Measurements from ENCODE around the gene KANK2.

Gene KANK2

GRCh38 chr19:11196406-11197287 lies 698 bp downstream of the KANK2 start:
- Mint-ChIP-seq H3K4me3 (peak overlapping the region; percentile 90 to 94 (median 93)), H3K36me3 (ENCODE audit: low read depth) (peaks cover 19% of the 10 kb centered on the region)

DNA sequence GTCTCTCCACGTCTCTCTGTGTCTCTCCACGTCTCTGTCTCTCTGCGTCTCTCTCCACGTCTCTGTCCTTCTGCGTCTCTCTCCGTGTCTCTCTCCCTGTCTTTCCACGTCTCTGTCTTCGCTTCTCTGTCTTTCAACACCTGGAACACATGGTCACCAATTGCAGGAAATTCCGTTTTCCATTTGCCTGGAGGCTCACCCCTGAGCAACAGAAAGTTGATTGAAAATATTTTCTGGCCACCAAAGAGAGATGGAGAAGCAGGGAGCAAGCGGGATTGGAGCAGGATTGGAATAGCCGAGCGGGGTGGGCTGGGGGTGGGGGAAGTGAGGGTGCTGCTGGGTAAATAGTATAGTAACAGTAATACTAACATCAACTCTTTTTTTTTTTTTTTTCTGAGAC lies 1.7 kb downstream of the KANK2 start:
- no peaks in the 10 kb centered on the region for H3K27me3 Mint-ChIP-seq (ENCODE audit: low read depth)
- H3K9me3 Mint-ChIP-seq: no peaks in the 10 kb centered on the region
- H3K36me3 Mint-ChIP-seq (ENCODE audit: low read depth): peaks cover 22% of the 10 kb centered on the region
- TF ChIP-seq, protein P1, sequence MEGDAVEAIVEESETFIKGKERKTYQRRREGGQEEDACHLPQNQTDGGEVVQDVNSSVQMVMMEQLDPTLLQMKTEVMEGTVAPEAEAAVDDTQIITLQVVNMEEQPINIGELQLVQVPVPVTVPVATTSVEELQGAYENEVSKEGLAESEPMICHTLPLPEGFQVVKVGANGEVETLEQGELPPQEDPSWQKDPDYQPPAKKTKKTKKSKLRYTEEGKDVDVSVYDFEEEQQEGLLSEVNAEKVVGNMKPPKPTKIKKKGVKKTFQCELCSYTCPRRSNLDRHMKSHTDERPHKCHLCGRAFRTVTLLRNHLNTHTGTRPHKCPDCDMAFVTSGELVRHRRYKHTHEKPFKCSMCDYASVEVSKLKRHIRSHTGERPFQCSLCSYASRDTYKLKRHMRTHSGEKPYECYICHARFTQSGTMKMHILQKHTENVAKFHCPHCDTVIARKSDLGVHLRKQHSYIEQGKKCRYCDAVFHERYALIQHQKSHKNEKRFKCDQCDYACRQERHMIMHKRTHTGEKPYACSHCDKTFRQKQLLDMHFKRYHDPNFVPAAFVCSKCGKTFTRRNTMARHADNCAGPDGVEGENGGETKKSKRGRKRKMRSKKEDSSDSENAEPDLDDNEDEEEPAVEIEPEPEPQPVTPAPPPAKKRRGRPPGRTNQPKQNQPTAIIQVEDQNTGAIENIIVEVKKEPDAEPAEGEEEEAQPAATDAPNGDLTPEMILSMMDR (IDR thresholded peaks at IDR 0.05; ENCODE audit: unreplicated experiment in 3 of 3): no peak
- peaks cover 12% of the 10 kb centered on the region for H3K4me1 Mint-ChIP-seq
- peak overlapping the region; percentile 77 to 92 (median 85) for H3K4me3 Mint-ChIP-seq
- H3K27ac Mint-ChIP-seq: peak overlapping the region; percentile 53 to 96 (median 88)

More at GRCh38 chr19:11196406-11197287, 698 bp downstream of the KANK2 start:
- Mint-ChIP-seq H3K4me1 (peaks cover 7% of the 10 kb centered on the region), H3K9me3 (no peaks in the 10 kb centered on the region), H3K27ac (peak overlapping the region; percentile 53 to 90 (median 84)), H3K27me3 (ENCODE audit: low read depth) (no peaks in the 10 kb centered on the region)
- TF ChIP-seq, protein P1 (IDR thresholded peaks at IDR 0.05; ENCODE audit: unreplicated experiment in 3 of 3): no peak

DNA sequence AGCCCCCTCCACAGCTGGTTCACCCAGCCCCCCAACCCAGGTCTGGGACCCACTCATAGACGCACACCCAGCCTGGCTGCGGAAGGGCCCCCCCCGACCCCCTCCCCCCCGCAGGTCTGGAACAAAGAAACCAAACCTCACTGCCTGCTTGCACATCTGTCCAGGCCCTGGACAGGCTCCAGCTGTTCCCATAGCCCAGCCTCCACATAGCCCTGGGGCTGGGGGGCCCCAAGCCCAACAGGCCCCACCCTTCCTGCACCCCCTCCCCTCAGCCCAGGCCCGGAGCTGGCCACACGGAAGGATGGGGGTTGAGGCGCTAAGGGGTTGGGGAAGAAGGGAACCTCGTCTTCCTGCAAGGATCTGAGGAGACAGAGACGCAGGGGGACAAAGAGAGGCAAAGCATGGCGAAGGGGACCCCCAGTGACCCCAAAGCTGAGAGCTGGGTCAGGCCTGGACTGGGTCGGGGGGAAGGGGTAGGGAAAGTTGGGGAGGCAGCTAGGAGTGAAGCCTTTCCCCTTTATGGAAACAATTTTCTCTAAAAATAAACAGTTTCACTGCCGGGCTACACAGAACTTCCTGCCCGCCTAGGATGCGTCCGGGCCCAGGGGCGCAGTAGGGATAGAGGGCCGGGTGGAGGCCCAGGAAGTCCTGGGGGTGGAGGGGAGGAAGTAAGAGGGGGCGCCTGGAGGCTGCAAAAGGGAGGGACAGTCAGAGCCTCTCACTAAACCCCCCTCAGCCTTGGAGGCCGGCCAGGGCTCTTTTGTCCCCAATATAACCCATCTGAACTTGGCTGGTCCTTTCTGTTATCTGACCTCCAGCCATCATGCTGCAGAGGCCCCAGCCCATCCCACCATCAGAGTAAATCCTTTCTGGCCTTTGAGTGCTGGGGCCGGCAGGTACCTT lies 2.4 kb downstream of the KANK2 start:
- H3K27me3 Mint-ChIP-seq (ENCODE audit: low read depth): no peaks in the 10 kb centered on the region
- peak overlapping the region; percentile 77 to 92 (median 85) for H3K4me3 Mint-ChIP-seq
- no peaks in the 10 kb centered on the region for H3K9me3 Mint-ChIP-seq
- peaks cover 18% of the 10 kb centered on the region for H3K4me1 Mint-ChIP-seq
- peaks cover 27% of the 10 kb centered on the region for H3K36me3 Mint-ChIP-seq (ENCODE audit: low read depth)
- TF ChIP-seq, protein P1 (IDR thresholded peaks at IDR 0.05; ENCODE audit: unreplicated experiment in 3 of 3): no peak
- peak overlapping the region; percentile 53 to 96 (median 93) for H3K27ac Mint-ChIP-seq

DNA sequence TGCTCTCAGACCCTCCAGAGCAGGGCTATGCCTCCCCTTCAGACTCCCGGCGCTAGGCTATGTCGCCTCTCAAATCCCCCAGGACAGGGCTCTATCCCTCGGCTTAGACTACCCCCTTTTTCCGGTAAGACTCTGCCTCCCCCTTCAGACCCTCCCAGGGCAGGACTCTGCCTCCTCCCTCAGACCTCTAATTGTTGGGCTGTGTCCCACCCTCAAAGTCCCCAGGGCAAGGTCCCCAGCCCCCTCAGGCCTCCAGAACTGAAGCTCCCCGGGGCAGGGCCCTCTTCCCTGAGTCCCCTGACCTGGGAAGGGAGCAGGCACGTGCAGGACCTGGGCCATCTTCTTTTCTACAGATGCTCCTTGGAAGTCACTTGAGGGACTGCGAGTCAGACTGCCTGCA lies 3.2 kb downstream of the KANK2 start:
- Mint-ChIP-seq H3K4me3 (peak overlapping the region; percentile 46 to 67 (median 56)), H3K27ac (peak overlapping the region; percentile 53 to 96 (median 93)), H3K27me3 (ENCODE audit: low read depth) (no peaks in the 10 kb centered on the region)

More for the DNA sequence above, 3.2 kb downstream of the KANK2 start:
- Mint-ChIP-seq H3K4me1 (peaks cover 22% of the 10 kb centered on the region), H3K9me3 (no peaks in the 10 kb centered on the region), H3K36me3 (ENCODE audit: low read depth) (peaks cover 24% of the 10 kb centered on the region)
- TF ChIP-seq, protein P1 (IDR thresholded peaks at IDR 0.05; ENCODE audit: unreplicated experiment in 3 of 3): no peak
